Tibial nerve (tissue), 4 donors: ENCODE measurements around the gene MED14.

Experiments used
- EP300 ChIP-seq, 2 donors: sonication (generic); formaldehyde crosslinking; IDR thresholded peaks; one replicate each; pipeline ENCODE4 v1.6.1; 2017; ENCODE audit warnings: antibody characterized with exemption in 2 of 2, mild to moderate bottlenecking in 1 of 2
- TF ChIP-seq, protein P1 (sequence below), 5 experiments: fragments of 200-600 bp in 3 of 5; fragments of 450-650 bp in 2 of 5; sonication (generic) in 3 of 5; IDR thresholded peaks; one replicate each; pipeline ENCODE4 v1.5.1; 2016 to 2019; ENCODE audit warnings: antibody characterized with exemption in 5 of 5, mild to moderate bottlenecking in 3 of 5, moderate library complexity in 2 of 5

DNA sequence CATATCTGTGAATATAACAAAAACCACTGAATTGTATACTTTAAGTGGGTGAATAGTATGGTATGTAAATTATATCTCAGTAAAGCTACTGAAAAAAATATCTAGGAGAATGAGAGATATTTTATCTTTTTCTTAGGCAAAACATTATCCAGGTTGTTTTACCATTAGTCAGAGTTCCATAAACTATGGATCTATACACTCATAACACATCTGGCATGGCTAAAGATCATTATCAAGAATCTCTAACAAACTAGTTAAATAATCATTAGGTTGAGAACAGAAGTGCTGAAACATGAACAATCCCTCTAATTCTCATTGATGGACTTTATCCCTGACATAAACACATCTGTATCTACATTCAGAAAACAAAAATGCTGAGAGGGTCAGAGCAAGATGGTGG is 15.6 kb downstream of the MED14 start:
- no peak for TF ChIP-seq EP300 (IDR thresholded peaks at IDR 0.05)
- TF ChIP-seq, protein P1, sequence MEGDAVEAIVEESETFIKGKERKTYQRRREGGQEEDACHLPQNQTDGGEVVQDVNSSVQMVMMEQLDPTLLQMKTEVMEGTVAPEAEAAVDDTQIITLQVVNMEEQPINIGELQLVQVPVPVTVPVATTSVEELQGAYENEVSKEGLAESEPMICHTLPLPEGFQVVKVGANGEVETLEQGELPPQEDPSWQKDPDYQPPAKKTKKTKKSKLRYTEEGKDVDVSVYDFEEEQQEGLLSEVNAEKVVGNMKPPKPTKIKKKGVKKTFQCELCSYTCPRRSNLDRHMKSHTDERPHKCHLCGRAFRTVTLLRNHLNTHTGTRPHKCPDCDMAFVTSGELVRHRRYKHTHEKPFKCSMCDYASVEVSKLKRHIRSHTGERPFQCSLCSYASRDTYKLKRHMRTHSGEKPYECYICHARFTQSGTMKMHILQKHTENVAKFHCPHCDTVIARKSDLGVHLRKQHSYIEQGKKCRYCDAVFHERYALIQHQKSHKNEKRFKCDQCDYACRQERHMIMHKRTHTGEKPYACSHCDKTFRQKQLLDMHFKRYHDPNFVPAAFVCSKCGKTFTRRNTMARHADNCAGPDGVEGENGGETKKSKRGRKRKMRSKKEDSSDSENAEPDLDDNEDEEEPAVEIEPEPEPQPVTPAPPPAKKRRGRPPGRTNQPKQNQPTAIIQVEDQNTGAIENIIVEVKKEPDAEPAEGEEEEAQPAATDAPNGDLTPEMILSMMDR (IDR thresholded peaks at IDR 0.05), result no peak
